ENCODE measurements around the gene CALD1. TPM values are rescaled to one million over a fixed set of nuclear protein-coding genes. Genes with fewer than 3 reads are reported as not detected.

The CALD1 gene
- total RNA-seq, 1 experiment from 2014 or later = 47.9 TPM

DNA sequence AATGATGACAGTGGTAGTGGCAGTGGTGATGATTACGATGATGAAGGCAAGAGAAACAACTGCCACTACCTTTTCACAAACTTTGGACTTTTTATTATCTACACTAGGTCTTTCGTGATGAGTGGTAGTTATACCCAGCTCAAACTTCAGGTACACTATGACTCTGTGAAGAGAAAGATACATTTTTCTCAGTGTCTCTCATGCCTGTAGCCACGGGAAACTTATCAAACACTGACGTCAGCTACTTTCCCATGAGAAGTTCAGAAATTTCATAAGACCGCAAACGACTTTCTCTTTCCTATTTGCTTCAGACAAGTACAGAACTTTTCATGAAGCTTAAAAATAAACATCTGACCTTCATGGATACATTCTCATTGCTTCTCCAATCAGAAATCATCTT, 57.0 kb downstream of the CALD1 start:
- BruUV-seq (replicated peaks) = no TSS peak

DNA sequence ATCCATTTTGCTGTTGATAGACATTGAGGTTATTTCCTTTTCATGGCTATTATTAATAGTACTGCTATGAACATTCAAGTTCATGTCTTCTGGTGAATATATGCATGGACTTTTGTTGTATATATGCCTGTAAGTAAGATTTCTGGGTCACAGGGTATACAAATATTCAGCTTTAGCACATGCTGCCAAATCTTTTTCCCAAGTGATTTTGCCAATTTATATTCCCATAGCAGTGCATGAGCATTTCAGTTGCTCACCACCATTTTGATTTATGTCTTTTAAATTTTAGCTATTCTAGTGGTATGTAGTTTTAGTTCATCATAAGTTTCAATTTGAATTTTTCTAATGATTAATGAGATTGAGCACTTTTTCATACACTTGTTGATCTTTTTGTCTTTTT, 59.9 kb downstream of the CALD1 start:
- ChIA-PET CTCF (no interaction called here), POLR2A (ENCODE audit: low non-redundant PET) (no interaction called here)
- intact Hi-C loops (cut with micrococcal nuclease; ENCODE audit: unreplicated experiment) = no loop called here
- no peak for TF ChIP-seq EZH2 (IDR thresholded peaks at IDR 0.05; ENCODE audit: borderline replicate concordance, low read depth, low read length, poor library complexity, severe bottlenecking)
- TF ChIP-seq, protein P1, sequence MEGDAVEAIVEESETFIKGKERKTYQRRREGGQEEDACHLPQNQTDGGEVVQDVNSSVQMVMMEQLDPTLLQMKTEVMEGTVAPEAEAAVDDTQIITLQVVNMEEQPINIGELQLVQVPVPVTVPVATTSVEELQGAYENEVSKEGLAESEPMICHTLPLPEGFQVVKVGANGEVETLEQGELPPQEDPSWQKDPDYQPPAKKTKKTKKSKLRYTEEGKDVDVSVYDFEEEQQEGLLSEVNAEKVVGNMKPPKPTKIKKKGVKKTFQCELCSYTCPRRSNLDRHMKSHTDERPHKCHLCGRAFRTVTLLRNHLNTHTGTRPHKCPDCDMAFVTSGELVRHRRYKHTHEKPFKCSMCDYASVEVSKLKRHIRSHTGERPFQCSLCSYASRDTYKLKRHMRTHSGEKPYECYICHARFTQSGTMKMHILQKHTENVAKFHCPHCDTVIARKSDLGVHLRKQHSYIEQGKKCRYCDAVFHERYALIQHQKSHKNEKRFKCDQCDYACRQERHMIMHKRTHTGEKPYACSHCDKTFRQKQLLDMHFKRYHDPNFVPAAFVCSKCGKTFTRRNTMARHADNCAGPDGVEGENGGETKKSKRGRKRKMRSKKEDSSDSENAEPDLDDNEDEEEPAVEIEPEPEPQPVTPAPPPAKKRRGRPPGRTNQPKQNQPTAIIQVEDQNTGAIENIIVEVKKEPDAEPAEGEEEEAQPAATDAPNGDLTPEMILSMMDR (conservative IDR thresholded peaks at IDR 0.05; ENCODE audit: low read depth, low read length) = no peak
- DNase-seq (ENCODE audit: low spot score) = no peak
- Histone ChIP-seq H3K9me3 (ENCODE audit: low read depth, low read length, poor library complexity, severe bottlenecking) (no peaks in the 10 kb centered on the region), H3K36me3 (ENCODE audit: insufficient read depth, low read length, poor library complexity, severe bottlenecking) (no peaks in the 10 kb centered on the region), H3K4me3 (ENCODE audit: low read depth, low read length, poor library complexity, severe bottlenecking) (no peak overlapping the region), H3K4me1 (ENCODE audit: insufficient read depth, low read length, poor library complexity, severe bottlenecking) (no peaks in the 10 kb centered on the region), H3K27me3 (replicated peaks; ENCODE audit: insufficient read depth, low read depth, low read length, poor library complexity) (no peaks in the 10 kb centered on the region), H3K27ac (ENCODE audit: low read depth, low read length, poor library complexity, severe bottlenecking) (no peak overlapping the region)
- BruUV-seq (replicated peaks) = no TSS peak

More for the DNA sequence above, 57.0 kb downstream of the CALD1 start:
- H3K4me1 ChIP-seq (ENCODE audit: insufficient read depth, low read length, poor library complexity, severe bottlenecking) = no peaks in the 10 kb centered on the region
- H3K36me3 ChIP-seq (ENCODE audit: insufficient read depth, low read length, poor library complexity, severe bottlenecking) = no peaks in the 10 kb centered on the region
- ChIA-PET POLR2A (ENCODE audit: low non-redundant PET) (no interaction called here), CTCF (no interaction called here)
- TF ChIP-seq EZH2 (IDR thresholded peaks at IDR 0.05; ENCODE audit: borderline replicate concordance, low read depth, low read length, poor library complexity, severe bottlenecking) = no peak
- TF ChIP-seq, protein P1 (conservative IDR thresholded peaks at IDR 0.05; ENCODE audit: low read depth, low read length) = no peak
- DNase-seq (ENCODE audit: low spot score) = no peak
- no peaks in the 10 kb centered on the region for H3K9me3 ChIP-seq (ENCODE audit: low read depth, low read length, poor library complexity, severe bottlenecking)
- no peaks in the 10 kb centered on the region for H3K27me3 ChIP-seq (replicated peaks; ENCODE audit: insufficient read depth, low read depth, low read length, poor library complexity)
- no peak overlapping the region for H3K4me3 ChIP-seq (ENCODE audit: low read depth, low read length, poor library complexity, severe bottlenecking)
- no peak overlapping the region for H3K27ac ChIP-seq (ENCODE audit: low read depth, low read length, poor library complexity, severe bottlenecking)
- intact Hi-C loops (cut with micrococcal nuclease; ENCODE audit: unreplicated experiment) = no loop called here

DNA sequence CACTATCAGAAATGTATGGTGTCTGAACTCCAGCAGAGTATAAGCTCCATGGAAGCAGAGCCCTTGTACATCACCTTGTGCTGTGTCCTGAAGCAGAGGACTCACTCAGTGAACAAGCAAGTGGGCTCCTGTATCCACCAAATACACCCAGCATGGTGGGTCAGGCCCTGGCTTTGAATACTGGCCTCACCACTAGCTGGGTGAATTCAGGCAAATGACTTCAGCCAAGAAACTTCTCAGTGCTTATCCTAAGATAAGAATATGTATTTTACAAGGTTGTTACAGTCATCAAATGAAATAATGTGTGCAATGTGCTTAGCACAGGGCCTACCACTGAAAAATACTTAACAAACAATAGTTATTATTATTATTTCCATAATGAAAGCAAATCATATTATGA, 62.6 kb downstream of the CALD1 start:
- ChIA-PET POLR2A (ENCODE audit: low non-redundant PET) (no interaction called here), CTCF (no interaction called here)
- no peak for DNase-seq (ENCODE audit: low spot score)
- H3K9me3 ChIP-seq (ENCODE audit: low read depth, low read length, poor library complexity, severe bottlenecking) = no peaks in the 10 kb centered on the region
- TF ChIP-seq EZH2 (IDR thresholded peaks at IDR 0.05; ENCODE audit: borderline replicate concordance, low read depth, low read length, poor library complexity, severe bottlenecking) = no peak
- TF ChIP-seq, protein P1 (conservative IDR thresholded peaks at IDR 0.05; ENCODE audit: low read depth, low read length) = no peak
- H3K4me3 ChIP-seq (ENCODE audit: low read depth, low read length, poor library complexity, severe bottlenecking) = no peak overlapping the region
- H3K27me3 ChIP-seq (replicated peaks; ENCODE audit: insufficient read depth, low read depth, low read length, poor library complexity) = no peaks in the 10 kb centered on the region
- H3K27ac ChIP-seq (ENCODE audit: low read depth, low read length, poor library complexity, severe bottlenecking) = no peak overlapping the region
- intact Hi-C loops (cut with micrococcal nuclease; ENCODE audit: unreplicated experiment) = no loop called here
- no TSS peak for BruUV-seq (replicated peaks)
- peaks cover 3% of the 10 kb centered on the region for H3K4me1 ChIP-seq (ENCODE audit: insufficient read depth, low read length, poor library complexity, severe bottlenecking)
- no peaks in the 10 kb centered on the region for H3K36me3 ChIP-seq (ENCODE audit: insufficient read depth, low read length, poor library complexity, severe bottlenecking)
